Measurements from ENCODE around the gene MAB21L2.
"Not testable (repeated sequence)": the region's sequence is repeated elsewhere in the genome, so short reads cannot be mapped to it uniquely, and the experiment has no call there.

The MAB21L2 gene

DNA sequence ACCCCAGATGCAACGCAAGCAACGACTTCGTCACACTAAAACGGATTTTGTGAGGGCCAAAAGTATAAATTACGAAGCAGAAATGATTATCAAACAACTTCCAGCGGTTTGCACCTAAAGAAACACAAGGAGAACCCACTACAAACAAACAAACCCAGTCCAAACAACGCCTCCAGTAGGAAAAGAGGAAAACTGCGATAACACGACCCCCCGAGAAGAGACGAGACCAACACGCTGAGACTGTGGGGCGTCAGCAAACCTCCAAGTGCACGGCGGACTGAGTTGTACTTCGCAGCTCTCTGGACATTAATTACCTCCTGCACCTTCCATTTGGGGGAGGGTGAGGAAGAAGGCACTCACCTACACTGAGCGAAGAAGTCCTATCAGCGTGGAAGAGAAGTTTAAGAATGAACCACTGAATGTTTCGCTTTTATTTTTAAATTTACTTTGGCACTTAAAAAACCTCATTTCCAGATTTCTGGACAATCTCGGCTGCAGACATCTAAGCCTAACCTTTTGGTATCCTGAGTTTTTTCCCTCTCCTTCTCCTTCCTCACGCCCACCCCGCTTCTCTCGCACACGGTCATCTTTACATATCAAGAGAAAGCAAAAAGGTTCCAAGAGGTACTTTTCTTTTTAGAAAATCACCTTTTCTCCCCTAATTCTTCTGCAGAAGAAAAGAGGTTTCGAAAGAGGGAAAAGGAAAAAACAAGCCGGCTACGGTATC lies at the start of gene MAB21L2:
MAB21L2 (plus strand) TSS at position 6 of the 727 bp plus-strand sequence. CDS start 879 bp downstream, outside the sequence.
- DNase-seq (ENCODE audit: low read depth), result no peak

GRCh38 chr4:150533673-150534072 lies 48.3 kb upstream of the MAB21L2 start:
- no peak for DNase-seq (ENCODE audit: low read depth)

DNA sequence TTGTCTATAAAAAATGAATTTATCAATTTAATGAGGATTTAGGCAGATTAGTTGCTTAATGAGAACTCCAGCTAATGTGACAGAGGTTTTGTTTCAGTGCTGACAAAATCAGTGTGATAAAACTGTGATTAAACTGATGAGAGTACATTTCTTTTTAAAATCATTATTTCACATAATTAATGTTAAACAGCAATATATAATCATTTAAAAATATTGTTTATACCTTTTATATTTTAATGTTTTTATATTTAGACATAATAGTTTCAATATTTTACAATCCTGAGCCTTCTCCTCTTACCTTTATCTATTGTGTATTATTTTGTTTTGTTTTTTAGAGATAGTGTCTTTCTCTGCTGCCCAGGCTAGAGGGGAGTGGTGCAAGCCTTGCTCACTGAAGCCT lies 47.1 kb upstream of the MAB21L2 start:
- no peak for DNase-seq (ENCODE audit: low read depth)

DNA sequence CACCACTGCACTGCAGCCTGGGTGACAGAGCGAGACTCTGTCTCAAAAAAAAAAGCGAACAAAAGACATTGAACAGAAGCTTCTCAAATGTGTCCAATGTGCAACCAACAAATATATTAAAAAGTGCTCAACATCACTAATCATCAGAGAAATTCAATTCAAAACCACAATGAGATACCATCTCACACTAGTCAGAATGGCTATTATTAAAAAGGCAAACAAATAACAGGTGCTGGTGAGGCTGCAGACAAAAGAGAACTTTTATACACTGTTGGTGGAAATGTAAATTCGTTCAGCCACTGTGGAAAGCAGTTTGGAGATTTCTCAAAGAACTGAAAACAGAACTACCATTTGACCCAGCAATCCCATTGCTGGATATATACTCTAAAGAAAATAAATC lies 44.0 kb upstream of the MAB21L2 start:
- not testable (repeated sequence) for DNase-seq (ENCODE audit: low read depth)

DNA sequence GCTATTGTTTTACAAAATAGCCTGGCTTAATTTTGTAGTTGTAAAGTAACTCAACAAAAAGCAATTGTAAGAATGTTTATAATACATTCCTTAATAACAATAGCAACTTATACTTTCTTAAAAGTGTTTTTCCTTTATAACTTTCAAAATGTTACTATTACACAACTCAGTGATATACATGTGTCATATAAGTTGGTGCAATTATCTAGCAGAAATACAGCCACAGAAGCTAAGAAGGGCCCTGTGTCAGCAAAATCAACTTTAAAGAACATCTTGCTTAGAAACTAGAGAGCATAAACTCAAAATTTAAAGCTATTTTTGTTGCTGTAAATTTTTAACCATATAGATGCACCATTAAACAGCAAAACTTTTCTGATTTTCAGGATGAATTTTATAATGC lies 41.4 kb upstream of the MAB21L2 start:
- DNase-seq (ENCODE audit: low read depth), result no peak

- no peak for DNase-seq (ENCODE audit: low read depth)
Measured at GRCh38 chr4:150540959-150541360, 41.0 kb upstream of the MAB21L2 start.

- no peak for DNase-seq (ENCODE audit: low read depth)
Measured at GRCh38 chr4:150541681-150542080, 40.3 kb upstream of the MAB21L2 start.

- no peak for DNase-seq (ENCODE audit: low read depth)
Measured at GRCh38 chr4:150543042-150543441, 38.9 kb upstream of the MAB21L2 start.

GRCh38 chr4:150546286-150546685 lies 35.7 kb upstream of the MAB21L2 start:
- DNase-seq (ENCODE audit: low read depth), result no peak

DNA sequence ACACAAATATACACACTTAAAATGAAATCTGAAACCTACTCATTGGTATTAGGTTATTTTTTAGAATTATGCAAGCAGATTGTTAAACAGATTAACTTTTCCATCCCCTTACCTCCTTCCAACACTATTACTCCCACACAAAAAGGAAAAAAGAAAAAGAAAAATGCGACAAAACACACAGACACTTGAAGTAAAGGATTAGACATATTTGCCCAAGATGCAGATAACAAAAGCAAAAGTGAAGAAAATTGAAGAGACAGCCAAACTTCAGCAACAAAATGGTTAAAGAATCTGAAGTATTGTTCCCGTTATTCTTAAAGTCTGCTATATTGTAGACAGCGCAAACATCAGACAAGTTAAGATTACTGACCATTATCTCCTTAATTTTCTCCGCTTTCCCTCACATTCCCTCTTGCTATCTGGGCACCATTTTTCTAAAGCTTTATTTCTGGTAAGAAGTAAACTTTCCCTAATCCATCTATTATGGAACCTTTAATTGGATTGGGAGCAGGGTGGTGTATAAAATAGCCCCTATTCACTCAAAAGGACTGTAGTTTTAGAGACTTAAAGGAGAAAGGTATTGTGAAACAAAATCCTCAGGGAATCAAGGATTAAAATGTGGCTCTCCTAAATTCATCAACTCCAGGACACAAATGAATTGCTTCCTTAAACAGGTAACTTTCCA lies 34.7 kb upstream of the MAB21L2 start:
- no peak for DNase-seq (ENCODE audit: low read depth)

DNA sequence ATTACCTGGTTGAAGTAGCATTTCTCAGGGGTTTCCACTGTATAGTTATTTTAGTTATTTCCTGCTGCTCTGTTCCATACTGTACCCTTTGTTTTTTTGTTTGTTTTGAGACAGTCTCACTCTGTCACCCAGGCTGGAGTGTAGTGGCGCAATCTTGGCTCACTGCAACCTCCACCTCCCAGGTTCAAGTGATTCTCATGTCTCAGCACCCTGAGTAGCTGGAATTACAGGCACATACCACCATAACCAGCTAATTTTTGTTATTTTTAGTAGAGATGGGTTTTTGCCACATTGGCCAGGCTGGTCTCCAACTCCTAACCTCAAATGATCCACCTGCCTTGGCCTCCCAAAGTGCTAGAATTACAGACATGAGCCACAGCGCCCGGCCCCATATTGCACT lies 24.1 kb upstream of the MAB21L2 start:
- not testable (repeated sequence) for DNase-seq (ENCODE audit: low read depth)

DNA sequence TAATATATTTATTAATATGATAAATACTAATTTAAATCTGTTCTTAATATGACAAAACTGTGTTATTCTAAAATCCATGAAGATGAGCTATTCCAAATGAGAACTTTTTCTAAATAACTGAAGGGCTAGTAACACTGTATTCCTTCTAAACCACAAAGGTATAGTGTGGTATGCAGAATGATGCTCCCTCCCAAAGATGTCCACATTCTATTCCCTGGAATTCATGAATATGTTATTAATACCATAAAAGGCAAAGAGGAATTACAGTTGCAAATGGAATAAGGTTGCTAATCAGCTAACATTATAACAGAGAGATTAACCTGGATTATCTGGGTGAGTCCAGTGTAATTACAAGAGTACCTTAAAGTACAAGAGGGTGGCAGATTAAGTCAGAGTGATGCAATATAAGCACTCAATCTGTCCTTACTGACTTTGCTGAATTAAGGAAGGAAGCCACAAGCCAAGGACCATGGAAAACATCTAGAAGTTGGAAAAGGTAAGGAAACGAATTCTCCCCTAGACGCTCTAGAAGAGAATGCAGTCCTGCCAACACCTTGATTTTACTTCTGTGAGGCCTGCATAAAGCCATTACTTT lies 20.7 kb upstream of the MAB21L2 start:
- no peak for DNase-seq (ENCODE audit: low read depth)

DNA sequence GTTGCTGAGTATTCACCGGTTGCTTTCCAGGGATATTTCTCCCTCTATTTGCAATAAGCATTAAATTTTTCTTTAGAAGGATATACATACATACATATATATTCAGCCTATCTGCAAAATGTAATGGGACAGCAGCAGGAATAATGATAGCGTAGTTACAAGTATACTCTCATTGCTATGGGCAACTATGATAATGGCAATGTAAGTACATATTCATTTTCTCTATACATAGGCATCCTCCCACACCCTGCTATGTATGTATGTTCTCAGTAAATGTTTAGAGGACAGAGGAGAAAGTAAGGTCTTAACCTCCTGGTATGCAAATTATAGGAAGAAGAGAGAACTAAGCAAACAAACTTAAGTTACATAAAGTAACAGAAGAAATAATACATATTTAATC lies 19.7 kb upstream of the MAB21L2 start:
- DNase-seq (ENCODE audit: low read depth), result no peak

DNA sequence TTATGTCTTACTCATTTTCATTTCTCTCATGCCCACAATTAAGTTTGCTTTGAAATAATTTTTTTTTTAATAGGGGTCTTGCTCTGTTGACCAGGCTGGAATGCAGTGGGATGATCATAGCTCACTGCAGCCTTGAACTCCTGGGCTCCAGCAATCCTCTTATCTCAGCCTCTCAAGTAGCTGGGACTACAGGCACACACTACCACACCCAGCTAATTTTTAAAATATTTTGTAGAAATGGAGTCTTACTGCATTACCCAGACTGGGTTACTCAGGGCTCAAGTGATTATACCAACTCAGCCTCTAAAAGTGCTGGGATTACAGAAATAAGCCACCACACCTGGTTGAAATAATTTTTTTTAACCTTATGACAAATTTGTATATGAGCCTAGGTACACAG lies 19.2 kb upstream of the MAB21L2 start:
- DNase-seq (ENCODE audit: low read depth), result no peak

- DNase-seq (ENCODE audit: low read depth), result not testable (repeated sequence)
Measured at GRCh38 chr4:150564967-150565366, 17.0 kb upstream of the MAB21L2 start.

DNA sequence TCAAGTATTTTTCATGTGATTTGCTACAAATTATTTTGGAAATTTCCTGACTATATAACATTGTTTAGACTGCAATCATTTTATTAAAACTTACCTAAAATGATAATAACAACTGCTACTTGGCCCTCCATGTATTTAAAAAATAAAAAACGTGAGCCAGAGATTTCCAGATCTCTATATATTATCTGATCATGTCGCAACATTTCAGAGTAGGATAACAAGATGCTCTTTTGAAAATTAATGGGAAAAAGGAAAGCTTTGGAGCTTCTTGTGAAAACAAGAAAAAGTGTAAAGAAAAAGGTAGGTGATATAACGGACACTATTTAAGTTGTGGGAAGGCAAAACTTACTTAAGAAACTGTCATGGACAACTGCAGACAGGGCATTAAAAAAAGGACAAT lies 14.9 kb upstream of the MAB21L2 start:
- DNase-seq (ENCODE audit: low read depth), result no peak

- peak; percentile 43 for DNase-seq (ENCODE audit: low read depth)
Measured at GRCh38 chr4:150569384-150569987, 12.5 kb upstream of the MAB21L2 start.

DNA sequence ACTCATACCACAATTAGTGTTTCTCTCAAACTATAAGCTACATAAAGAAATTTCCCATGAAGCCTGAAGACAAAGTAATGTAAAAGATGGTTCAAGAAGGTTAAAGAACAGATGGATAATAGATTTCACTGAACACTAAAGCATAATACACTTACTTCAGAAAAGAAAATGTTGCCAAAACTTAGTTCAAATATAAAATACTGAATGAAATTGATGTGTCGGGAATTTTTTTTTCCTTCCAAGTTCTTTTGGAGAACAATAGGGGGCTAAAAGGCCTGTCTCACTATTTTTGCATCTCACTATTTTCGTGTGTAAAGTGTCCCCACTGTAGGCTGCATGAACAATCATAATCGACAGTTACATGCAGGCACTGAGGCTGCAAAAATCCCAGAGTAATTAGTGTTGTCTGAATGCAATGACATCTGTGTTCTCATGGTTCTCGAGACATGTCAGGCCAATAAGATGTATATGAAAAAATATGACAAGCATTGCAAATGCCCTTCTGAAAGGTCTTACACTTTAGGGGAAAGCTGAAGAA lies 11.9 kb upstream of the MAB21L2 start:
- no peak for DNase-seq (ENCODE audit: low read depth)

DNA sequence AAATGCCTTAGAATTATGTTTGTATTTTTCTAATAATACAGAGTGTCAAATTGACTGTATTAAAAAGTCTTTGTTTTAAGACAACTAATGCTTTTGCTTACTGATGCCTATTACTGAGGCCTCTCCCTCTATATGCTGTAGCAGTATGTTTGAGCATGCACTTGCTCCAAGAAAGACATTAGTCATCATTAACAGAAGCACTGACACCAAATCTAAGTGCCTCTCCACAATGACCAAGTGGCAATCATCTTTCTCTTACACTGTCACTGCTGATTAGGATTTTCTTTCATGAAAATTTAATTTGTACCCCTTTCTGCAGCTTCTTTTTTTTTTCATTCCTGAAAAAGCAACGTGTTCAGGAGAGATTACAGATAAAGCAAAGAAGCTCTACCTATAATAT lies 11.1 kb upstream of the MAB21L2 start:
- no peak for DNase-seq (ENCODE audit: low read depth)

DNA sequence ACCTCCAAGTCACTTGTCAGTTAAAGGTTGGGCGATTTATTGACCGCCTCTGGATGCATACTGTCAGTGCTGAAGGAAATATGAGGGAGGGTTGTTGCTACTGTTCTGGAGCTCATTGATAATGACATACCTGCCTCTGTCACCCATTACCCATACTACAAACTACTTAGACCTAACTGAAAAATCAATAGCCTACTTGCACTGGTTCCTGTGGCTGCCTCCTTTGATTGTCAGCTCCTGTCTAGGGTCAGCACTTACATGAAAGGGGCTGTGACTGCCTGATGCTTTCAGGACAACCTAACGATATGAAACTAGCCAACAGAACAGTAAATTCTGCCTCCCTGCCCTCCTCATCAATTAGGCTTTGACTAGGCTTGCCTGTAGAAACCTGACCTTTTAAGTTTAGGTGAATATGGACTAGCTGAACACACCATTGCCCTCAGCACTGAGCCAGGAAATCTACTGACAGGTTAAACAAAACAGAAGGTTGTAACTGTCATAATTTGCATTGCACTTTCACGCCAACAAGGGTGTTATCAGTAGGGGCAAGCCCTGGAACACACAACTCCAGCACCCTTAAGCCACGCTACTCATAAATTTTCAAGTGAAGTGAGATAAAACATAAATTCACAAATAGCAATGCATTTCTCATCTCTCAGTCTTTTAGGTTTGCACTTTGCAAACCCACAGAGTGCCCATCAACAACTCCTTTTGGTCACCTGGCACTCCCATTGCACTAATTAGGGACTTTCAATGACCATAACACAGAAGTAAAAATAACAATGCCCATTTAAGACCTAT lies 9.0 kb upstream of the MAB21L2 start:
- no peak for DNase-seq (ENCODE audit: low read depth)

GRCh38 chr4:150573534-150573933 lies 8.4 kb upstream of the MAB21L2 start:
- peak; percentile 29 for DNase-seq (ENCODE audit: low read depth)

DNA sequence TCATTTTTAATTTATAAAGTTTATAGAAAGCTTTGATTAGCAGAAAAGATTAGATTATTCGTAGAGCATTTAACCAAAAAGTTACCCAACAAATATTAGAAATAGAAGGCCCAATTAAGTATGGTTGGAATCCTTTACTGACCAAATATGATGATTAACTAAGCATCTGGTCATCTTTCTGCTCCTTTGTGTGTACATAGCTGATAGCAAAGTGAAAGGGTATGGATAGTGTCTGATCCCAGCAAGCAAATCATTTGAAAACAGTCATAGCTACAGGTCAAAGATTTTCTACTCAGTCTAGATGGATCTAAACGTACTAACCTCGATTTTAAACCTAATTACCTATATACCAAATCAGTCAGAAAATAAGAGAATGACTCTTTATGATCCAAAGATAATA lies 7.3 kb upstream of the MAB21L2 start:
- DNase-seq (ENCODE audit: low read depth), result no peak

Data from stromal cell of bone marrow (primary cell).